Gastroesophageal sphincter (tissue), 4 donors: ENCODE measurements around the gene ABCC1. TPM values are rescaled to one million over a fixed set of nuclear protein-coding genes. Genes with fewer than 3 reads are reported as not detected.
"Not testable (repeated sequence)": the region's sequence is repeated elsewhere in the genome, so short reads cannot be mapped to it uniquely, and the experiment has no call there.

Source experiments
- ATAC-seq: fragments of 150-250 bp; one replicate; pipeline ENCODE4 v1.9.1; 2016; ENCODE audit warnings: mild to moderate bottlenecking, moderate library complexity
- H3K27ac ChIP-seq, 4 donors: fragments of 200-600 bp; sonication (generic) in 3 of 4; 1 replicate in 3 of 4; 2 replicates in 1 of 4; pipeline ENCODE4 v1.5.1; 2016 to 2019
- H3K27me3 ChIP-seq: fragments of 200-600 bp; sonication (generic); one replicate; pipeline ENCODE4 v1.5.1; 2019
- H3K36me3 ChIP-seq, 2 donors: fragments of 200-600 bp; sonication (generic); one replicate each; pipeline ENCODE4 v1.5.1; 2019; ENCODE audit warnings: control low read depth in 1 of 2
- H3K4me1 ChIP-seq, 3 donors: fragments of 200-600 bp; sonication (generic); 1 replicate in 2 of 3; 2 replicates in 1 of 3; pipeline ENCODE4 v1.5.1; 2016 to 2019; ENCODE audit warnings: control low read depth in 2 of 3
- H3K4me3 ChIP-seq, 2 donors: fragments of 200-600 bp; sonication (generic); one replicate each; pipeline ENCODE4 v1.5.1; 2019; ENCODE audit warnings: mild to moderate bottlenecking in 1 of 2, moderate library complexity in 1 of 2
- H3K9me3 ChIP-seq, 3 donors: fragments of 200-600 bp; sonication (generic); one replicate each; pipeline ENCODE4 v1.5.1; 2017 to 2019; ENCODE audit warnings: control low read depth in 2 of 3
- CTCF ChIP-seq, 4 experiments: fragments of 200-600 bp in 2 of 4; fragments of 450-650 bp in 2 of 4; sonication (generic) in 1 of 4; IDR thresholded peaks; one replicate each; pipeline ENCODE4 v1.5.1; 2017 to 2019; ENCODE audit warnings: antibody characterized with exemption in 4 of 4, mild to moderate bottlenecking in 2 of 4, moderate library complexity in 2 of 4
- EP300 ChIP-seq: sonication (generic); formaldehyde crosslinking; IDR thresholded peaks from one replicate; pipeline ENCODE4 v1.6.1; 2017; ENCODE audit warnings: antibody characterized with exemption, mild to moderate bottlenecking
- POLR2A ChIP-seq, 2 donors: fragments of 450-650 bp; IDR thresholded peaks; one replicate each; pipeline ENCODE4 v1.6.1; 2017; ENCODE audit warnings: antibody characterized with exemption in 2 of 2, mild to moderate bottlenecking in 2 of 2, moderate library complexity in 1 of 2
- POLR2AphosphoS5 ChIP-seq: sonication (generic); formaldehyde crosslinking; IDR thresholded peaks from one replicate; pipeline ENCODE4 v1.6.1; 2017; ENCODE audit warnings: antibody characterized with exemption
- WGBS, 2 donors: methylation state at CpG; one replicate each; pipeline ENCODE4 v1.1.5; 2018; ENCODE audit warnings: low coverage in 1 of 2; 5-methylcytosine and 5-hydroxymethylcytosine counted together
- total RNA-seq, 4 donors: library from RNA; depleted of rRNA; stranded (reverse); fragments of >200 nt; gene quantifications; one replicate each; pipeline ENCODE4 v1.1.0, GENCODE V29; 2016

The ABCC1 gene
- total RNA-seq, 4 donors from 2014 or later, result 50.8 to 122 (median 63.1) TPM

DNA sequence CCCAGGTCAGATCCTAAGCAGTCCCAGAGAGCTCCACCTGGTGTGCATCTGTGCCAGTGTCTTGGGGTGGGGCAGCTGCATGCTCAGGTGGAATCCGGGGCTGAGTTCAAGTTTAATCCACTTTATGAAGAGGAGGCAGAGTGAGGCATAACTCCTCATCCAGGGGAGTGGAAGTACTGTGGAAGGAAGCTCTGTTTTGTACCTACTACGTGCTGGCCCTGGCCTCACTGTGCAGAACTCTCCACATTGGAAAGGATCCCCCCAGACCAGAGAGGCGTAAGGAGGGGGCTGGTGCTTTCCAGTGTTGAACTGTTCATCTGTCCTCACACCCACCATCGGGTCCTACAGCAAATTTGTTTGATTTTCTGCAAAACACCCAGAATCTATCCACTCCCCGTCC, 195.9 kb downstream of the ABCC1 start:
- Histone ChIP-seq H3K27ac (peak overlapping the region in 1 of 4 donors; percentile 24), H3K9me3 (no peaks in the 10 kb centered on the region), H3K36me3 (peaks cover 0 to 60% of the 10 kb centered on the region in 2 donors), H3K27me3 (no peaks in the 10 kb centered on the region), H3K4me1 (peaks cover 0 to 50% (median 11%) of the 10 kb centered on the region in 3 donors), H3K4me3 (no peak overlapping the region)
- 96% methylated on average over 3 of the region's 5 CpGs; no CpG with 5 or more reads in 1 of the 2 donors for WGBS, 2 donors
- no peak for ATAC-seq
- TF ChIP-seq POLR2AphosphoS5 (no peak), EP300 (no peak), CTCF (IDR thresholded peaks at IDR 0.05) (no peak), POLR2A (IDR thresholded peaks at IDR 0.05) (no peak)

GRCh38 chr16:16146380-16147315, 197.2 kb downstream of the ABCC1 start:
- peak overlapping the region in 3 of 4 donors; percentile 60 to 84 (median 82) for H3K27ac ChIP-seq
- no peaks in the 10 kb centered on the region for H3K27me3 ChIP-seq
- ATAC-seq, result no peak
- WGBS, 2 donors, result 100% methylated on average over 1 of the region's 14 CpGs; no CpG with 5 or more reads in 1 of the 2 donors
- H3K36me3 ChIP-seq, result peaks cover 0 to 46% of the 10 kb centered on the region in 2 donors
- H3K9me3 ChIP-seq, result no peaks in the 10 kb centered on the region
- H3K4me1 ChIP-seq, result peaks cover 6 to 63% (median 17%) of the 10 kb centered on the region in 3 donors
- TF ChIP-seq CTCF (IDR thresholded peaks at IDR 0.05) (no peak), EP300 (no peak), POLR2A (IDR thresholded peaks at IDR 0.05) (no peak), POLR2AphosphoS5 (no peak)
- H3K4me3 ChIP-seq, result no peak overlapping the region

GRCh38 chr16:16147316-16147999, 198.0 kb downstream of the ABCC1 start:
- no peak for TF ChIP-seq EP300
- no peak for TF ChIP-seq POLR2A (IDR thresholded peaks at IDR 0.05)
- no peak for TF ChIP-seq POLR2AphosphoS5
- no peak for TF ChIP-seq CTCF (IDR thresholded peaks at IDR 0.05)
- Histone ChIP-seq H3K27me3 (no peaks in the 10 kb centered on the region), H3K36me3 (peaks cover 0 to 38% of the 10 kb centered on the region in 2 donors), H3K27ac (peak overlapping the region in 3 of 4 donors; percentile 60 to 84 (median 82)), H3K4me3 (no peak overlapping the region), H3K4me1 (peaks cover 6 to 70% (median 17%) of the 10 kb centered on the region in 3 donors), H3K9me3 (no peaks in the 10 kb centered on the region)
- ATAC-seq, result no peak
- 56 to 71% methylated on average over 4 to 7 of the region's 17 CpGs for WGBS, 2 donors

- H3K27ac ChIP-seq, result peak overlapping the region in 3 of 4 donors; percentile 60 to 84 (median 82)
- H3K27me3 ChIP-seq, ATAC-seq, H3K4me3 ChIP-seq, H3K9me3 ChIP-seq: not testable (repeated sequence)
- peaks cover 6 to 70% (median 17%) of the 10 kb centered on the region in 3 donors for H3K4me1 ChIP-seq
- peaks cover 0 to 32% of the 10 kb centered on the region in 2 donors for H3K36me3 ChIP-seq
- 62 to 65% methylated on average over 4 to 9 of the region's 15 CpGs for WGBS, 2 donors
These were observed 198.7 kb downstream of the ABCC1 start for GRCh38 chr16:16148000-16148599.

GRCh38 chr16:16148755-16149154, 199.3 kb downstream of the ABCC1 start:
- no peak for ATAC-seq
- H3K9me3 ChIP-seq, result no peaks in the 10 kb centered on the region
- H3K27ac ChIP-seq, result peak overlapping the region in 3 of 4 donors; percentile 71 to 84 (median 82)
- no peak for TF ChIP-seq EP300
- no peak for TF ChIP-seq CTCF (IDR thresholded peaks at IDR 0.05)
- TF ChIP-seq POLR2AphosphoS5, result no peak
- TF ChIP-seq POLR2A (IDR thresholded peaks at IDR 0.05), result no peak
- no peaks in the 10 kb centered on the region for H3K27me3 ChIP-seq
- H3K4me1 ChIP-seq, result peaks cover 6 to 70% (median 17%) of the 10 kb centered on the region in 3 donors
- 70% methylated on average over 5 of the region's 9 CpGs; no CpG with 5 or more reads in 1 of the 2 donors for WGBS, 2 donors
- H3K36me3 ChIP-seq, result peaks cover 0 to 28% of the 10 kb centered on the region in 2 donors
- no peak overlapping the region for H3K4me3 ChIP-seq
